Astrocyte of the hippocampus (primary cell): ENCODE measurements around the gene MIOS.
A peak's percentile ranks its signal among the peaks of the same experiment; 100 is the strongest.
"Not testable (repeated sequence)": the region's sequence is repeated elsewhere in the genome, so short reads cannot be mapped to it uniquely, and the experiment has no call there.

Experiments used
- DNase-seq: peaks from one replicate; pipeline ENCODE4 v3.0.0; 2011; ENCODE audit warnings: low read depth, low spot score

MIOS gene

GRCh38 chr7:7554649-7555575, 11.8 kb upstream of the MIOS start:
- DNase-seq = peak; percentile 44

- DNase-seq = no peak
Measured at GRCh38 chr7:7556852-7557251, 9.8 kb upstream of the MIOS start.

- DNase-seq = no peak
Measured at GRCh38 chr7:7557252-7557651, 9.4 kb upstream of the MIOS start.

- not testable (repeated sequence) for DNase-seq
Measured at GRCh38 chr7:7561591-7561990, 5.1 kb upstream of the MIOS start.

DNA sequence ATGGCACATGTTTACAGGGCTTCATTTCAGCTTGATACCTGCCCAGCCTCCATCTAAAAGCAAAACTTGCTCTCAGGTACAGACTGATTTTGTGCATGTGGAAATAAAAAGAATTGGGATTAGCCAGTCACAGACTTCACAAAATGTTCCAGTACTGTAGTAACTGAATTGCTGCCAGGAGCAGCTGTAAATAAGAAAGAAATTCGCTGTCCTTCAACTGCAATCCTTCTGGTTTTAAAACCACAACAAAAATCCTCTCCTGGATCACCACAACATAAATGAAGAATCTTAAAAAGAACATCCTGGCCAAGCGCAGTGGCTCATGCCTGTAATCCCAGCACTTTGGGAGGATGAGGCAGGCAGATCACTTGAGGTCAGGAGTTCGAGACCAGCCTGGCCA, 3.9 kb upstream of the MIOS start:
- DNase-seq = peak; percentile 67

- no peak for DNase-seq
Measured at GRCh38 chr7:7563269-7563668, 3.4 kb upstream of the MIOS start.

- no peak for DNase-seq
Measured at GRCh38 chr7:7563813-7564212, 2.9 kb upstream of the MIOS start.

GRCh38 chr7:7564323-7564780, 2.3 kb upstream of the MIOS start:
- DNase-seq = peak; percentile 56

- DNase-seq = no peak
Measured at GRCh38 chr7:7565018-7565680, 1.5 kb upstream of the MIOS start.

DNA sequence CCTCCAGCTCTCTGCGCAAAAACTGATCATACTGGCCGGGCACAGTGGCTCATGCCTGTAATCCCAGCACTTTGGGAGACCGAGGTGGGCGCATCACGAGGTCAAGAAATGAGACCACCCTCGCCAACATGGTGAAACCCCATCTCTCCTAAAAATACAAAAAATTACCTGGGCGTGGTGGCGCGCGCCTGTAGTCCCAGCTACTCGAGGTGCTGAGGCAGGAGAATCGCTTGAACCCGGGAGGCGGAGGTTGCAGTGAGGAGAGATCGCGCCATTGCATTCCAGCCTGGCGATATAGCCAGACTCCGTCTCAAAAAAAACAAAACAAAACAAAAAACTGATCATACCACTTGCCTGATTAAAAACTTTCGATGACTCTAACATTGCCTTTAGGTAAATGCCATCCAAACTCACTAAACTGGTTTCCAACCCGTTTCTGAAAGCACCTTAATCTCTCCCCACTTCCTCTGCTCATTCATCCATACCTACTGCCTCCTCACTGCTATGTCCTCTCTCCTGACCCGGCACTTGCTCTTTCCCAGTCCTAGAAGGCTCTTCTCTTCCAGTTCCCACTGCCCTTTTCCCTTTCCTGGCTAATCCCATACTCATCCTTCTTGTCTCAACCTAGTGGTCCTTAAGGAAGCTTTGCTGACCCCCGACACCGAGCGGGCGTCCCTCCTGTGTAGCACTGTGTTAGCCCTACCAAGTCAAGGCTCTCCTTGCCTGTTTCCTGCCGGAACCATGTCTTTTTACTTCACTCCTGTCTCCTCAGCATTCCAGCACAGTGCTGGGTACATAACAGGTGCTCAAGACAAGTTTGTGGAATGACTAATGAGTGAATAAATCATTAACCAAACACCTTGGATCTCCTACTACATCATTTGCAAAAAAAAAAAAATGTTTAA, 686 bp upstream of the MIOS start:
- DNase-seq = no peak

- DNase-seq = no peak
Measured at GRCh38 chr7:7567898-7568531, 1.3 kb downstream of the MIOS start.

DNA sequence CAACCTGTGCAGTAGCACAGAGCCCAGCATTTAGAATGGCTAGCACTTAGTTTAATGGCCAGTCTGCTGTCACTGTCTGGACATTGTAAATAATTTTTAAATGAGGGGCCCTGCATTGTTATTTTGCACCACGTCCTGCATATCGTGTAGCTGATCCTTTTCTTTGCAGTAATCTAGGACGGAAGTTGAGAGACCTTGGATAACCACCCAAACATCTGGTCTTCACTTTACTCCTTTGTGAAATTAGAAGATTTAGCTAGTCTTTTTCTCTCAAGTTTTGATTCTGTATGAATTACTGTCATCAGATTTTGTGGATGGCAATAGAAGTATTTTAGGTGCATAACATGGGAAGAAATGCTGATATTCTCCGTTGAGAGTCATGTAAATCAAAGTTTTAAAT, 1.9 kb downstream of the MIOS start:
- DNase-seq = no peak

GRCh38 chr7:7569081-7569527, 2.4 kb downstream of the MIOS start:
- no peak for DNase-seq

GRCh38 chr7:7569615-7570014, 2.9 kb downstream of the MIOS start:
- no peak for DNase-seq

DNA sequence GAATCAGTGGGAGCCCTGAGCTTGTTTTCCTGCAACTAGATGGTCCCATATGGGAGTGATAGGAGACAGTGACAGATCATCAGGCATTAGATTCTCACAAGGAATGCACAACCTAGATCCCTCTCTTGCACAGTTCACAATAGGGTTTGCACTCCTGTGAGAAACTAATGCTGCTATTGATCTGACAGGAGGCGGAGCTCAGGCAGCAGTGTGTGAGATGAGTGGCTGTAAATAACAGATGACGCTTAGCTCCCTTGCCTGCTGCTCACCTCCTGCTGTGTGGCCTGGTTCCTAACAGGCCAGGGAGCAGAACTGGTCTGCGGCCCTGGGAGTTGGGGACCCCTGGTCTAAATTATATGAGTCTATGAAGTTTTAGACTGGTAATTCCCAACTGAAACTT, 3.9 kb downstream of the MIOS start:
- no peak for DNase-seq

- no peak for DNase-seq
Measured at GRCh38 chr7:7573701-7574100, 7.0 kb downstream of the MIOS start.

- no peak for DNase-seq
Measured at GRCh38 chr7:7576344-7576743, 9.7 kb downstream of the MIOS start.

DNA sequence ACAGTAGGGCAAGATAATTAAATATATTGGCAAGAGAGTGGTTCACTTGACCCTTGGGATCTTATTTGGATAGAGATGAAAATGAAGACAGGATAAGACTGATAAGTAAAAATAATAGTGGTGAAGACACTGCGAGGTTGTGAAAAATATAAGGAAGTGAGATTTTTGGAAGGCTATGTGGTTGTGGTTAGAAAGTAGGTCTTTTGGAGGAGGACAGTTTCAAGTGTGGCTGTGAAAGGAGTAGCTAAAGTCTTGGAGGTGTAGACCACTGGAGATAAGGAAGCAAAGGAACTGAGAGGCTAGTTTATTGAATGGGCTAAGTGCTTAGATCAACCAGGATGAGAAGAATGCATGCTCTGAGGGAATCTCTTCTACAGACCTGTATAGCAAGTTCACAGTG, 11.2 kb downstream of the MIOS start:
- no peak for DNase-seq

- DNase-seq = no peak
Measured at GRCh38 chr7:7579638-7580037, 13.0 kb downstream of the MIOS start.

DNA sequence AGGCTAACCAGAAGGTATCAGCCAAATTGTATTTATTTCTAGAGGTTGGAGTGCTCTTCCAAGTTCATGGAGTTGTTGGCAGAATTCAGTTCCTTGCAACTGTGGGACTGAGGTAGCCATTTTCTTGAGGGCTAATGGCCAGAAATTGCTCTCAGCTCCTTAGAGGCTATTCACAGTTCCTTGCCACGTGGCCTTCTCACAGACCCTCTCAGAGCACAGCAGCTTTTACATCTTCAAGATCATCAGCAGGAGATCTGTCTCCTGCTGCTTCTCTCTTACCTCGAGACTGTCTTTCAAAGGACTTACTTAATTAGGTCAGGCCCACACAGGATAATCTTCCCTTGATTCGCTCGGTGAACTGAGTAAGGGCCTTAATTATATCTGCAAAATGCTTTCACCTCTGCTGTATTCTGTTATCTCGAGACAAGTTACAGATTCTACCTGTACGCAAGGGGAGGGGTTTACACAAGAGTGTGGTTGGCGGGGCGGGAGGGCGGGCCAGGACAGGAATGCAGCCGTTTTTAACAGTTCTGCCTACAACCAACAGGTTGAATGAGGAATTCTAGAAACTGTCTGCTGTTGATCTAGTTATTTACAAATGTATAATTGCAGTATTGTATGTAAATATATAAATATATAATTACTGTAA, 15.0 kb downstream of the MIOS start:
- DNase-seq = no peak

DNA sequence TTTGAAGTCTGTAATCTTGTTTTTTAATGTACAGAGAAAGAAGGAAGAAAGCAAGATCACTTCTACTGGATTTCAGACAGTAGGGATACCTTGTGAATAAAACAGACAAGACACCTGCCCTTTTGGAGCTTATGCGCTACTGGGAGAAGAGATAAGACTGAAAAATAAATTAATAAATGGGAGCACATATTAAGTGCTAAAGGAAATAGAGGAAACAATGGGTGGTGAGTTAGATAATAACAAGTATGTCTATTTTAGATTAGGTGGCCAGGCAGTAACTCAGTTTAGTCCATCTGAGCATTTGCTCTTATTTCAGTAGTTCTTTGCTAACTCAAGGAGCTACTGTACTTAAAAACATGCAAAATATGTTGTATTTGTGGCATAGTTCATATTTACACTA, 15.9 kb downstream of the MIOS start:
- no peak for DNase-seq
